Measurements from ENCODE around the gene SEC23B.

DNA sequence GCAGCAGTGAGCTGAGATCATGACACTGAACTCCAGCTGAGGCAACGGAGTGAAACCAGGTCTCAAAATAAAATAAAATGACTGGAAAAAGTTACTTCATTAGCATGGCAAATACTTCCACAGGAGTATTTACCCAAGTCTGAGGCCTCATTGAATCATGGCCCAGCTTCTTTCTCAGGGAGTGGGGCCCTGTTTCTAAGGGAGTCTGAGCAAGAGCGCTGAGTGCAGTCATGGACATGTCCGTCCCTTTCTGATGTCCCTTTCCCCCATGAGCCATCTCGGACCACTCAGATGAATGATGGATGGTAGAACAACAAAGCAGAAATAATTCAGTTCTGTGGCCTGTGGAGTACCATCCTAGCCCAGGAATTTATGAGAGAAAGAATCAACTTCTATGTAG lies 72.3 kb downstream of the SEC23B start:
- TF ChIP-seq MXD1 (CRISPR knock-in tag; IDR thresholded peaks at IDR 0.05) = no peak
- TF ChIP-seq ISX (CRISPR knock-in tag; conservative IDR thresholded peaks at IDR 0.05) = no peak
- TF ChIP-seq ZFP41 (CRISPR knock-in tag; IDR thresholded peaks at IDR 0.05; ENCODE audit: borderline replicate concordance) = no peak
- no peak for TF ChIP-seq CTCF (CRISPR knock-in tag; IDR thresholded peaks at IDR 0.05)
- no peak for TF ChIP-seq KAT8 (CRISPR knock-in tag; IDR thresholded peaks at IDR 0.05)
- no peak for TF ChIP-seq THAP9 (CRISPR knock-in tag; IDR thresholded peaks at IDR 0.05; ENCODE audit: borderline replicate concordance)
